Body of pancreas (tissue), 4 donors: Measurements from ENCODE around the gene PPIL4. TPM values are rescaled to one million over a fixed set of nuclear protein-coding genes. Genes with fewer than 3 reads are reported as not detected.

Experiments
- ATAC-seq: fragments of 150-250 bp; one replicate; pipeline ENCODE4 v1.9.1; 2016
- DNase-seq, 4 donors: peaks; one replicate each; pipeline ENCODE4 v3.0.0-alpha.2; 2019
- H3K27ac ChIP-seq, 4 donors: fragments of 200-600 bp; sonication (generic); 1 replicate in 3 of 4; 2 replicates in 1 of 4; pipeline versions ENCODE4 v1.5.1 to v1.6.1; 2016 to 2019; ENCODE audit warnings: mild to moderate bottlenecking in 1 of 4, mixed read lengths in 1 of 4, moderate library complexity in 1 of 4
- H3K27me3 ChIP-seq, 2 donors: fragments of 200-600 bp; sonication (generic); one replicate each; pipeline ENCODE4 v1.6.0; 2016; ENCODE audit warnings: mild to moderate bottlenecking in 1 of 2
- H3K36me3 ChIP-seq, 2 donors: fragments of 200-600 bp; sonication (generic); replicated peaks in 1 of 2; 2 replicates each; pipeline ENCODE4 v1.5.1; 2016; ENCODE audit warnings: low read depth in 2 of 2; ENCODE audit not compliant: insufficient read depth in 1 of 2
- H3K4me1 ChIP-seq: fragments of 200-600 bp; sonication (generic); one replicate; pipeline ENCODE4 v1.6.0; 2016
- H3K4me3 ChIP-seq, 2 donors: fragments of 200-600 bp; sonication (generic); 1 replicate in 1 of 2; 2 replicates in 1 of 2; pipeline ENCODE4 v1.5.1; 2016 to 2019
- H3K9me3 ChIP-seq, 3 donors: fragments of 200-600 bp; sonication (generic); 1 replicate in 2 of 3; 2 replicates in 1 of 3; pipeline ENCODE4 v1.5.1; 2016
- POLR2A ChIP-seq, 3 donors: fragments of 450-650 bp; IDR thresholded peaks; one replicate each; pipeline ENCODE4 v1.6.1; 2016; ENCODE audit warnings: antibody characterized with exemption in 3 of 3, mild to moderate bottlenecking in 2 of 3
- WGBS, 2 donors: methylation state at CpG; one replicate each; pipeline ENCODE4 v1.1.5; 2017; 5-methylcytosine and 5-hydroxymethylcytosine counted together
- intact Hi-C: fragments of 100-400 bp; cut with DNase I; formaldehyde crosslinking; loops from one replicate; pipeline ENCODE4 v1.15.1; 2023
- total RNA-seq, 2 donors: library from RNA; depleted of rRNA; stranded (reverse); fragments of >200 nt; gene quantifications; one replicate each; pipeline ENCODE4 v1.1.0, GENCODE V29; 2016
- TF ChIP-seq, protein P1 (sequence below), 7 experiments: fragments of 450-650 bp in 4 of 7; fragments of 200-600 bp in 3 of 7; sonication (generic) in 3 of 7; IDR thresholded peaks; one replicate each; pipeline ENCODE4 v1.5.1; 2016 to 2019; ENCODE audit warnings: antibody characterized with exemption in 7 of 7

The PPIL4 gene
- total RNA-seq, 2 donors from 2014 or later = 14.5 to 24.1 TPM

DNA sequence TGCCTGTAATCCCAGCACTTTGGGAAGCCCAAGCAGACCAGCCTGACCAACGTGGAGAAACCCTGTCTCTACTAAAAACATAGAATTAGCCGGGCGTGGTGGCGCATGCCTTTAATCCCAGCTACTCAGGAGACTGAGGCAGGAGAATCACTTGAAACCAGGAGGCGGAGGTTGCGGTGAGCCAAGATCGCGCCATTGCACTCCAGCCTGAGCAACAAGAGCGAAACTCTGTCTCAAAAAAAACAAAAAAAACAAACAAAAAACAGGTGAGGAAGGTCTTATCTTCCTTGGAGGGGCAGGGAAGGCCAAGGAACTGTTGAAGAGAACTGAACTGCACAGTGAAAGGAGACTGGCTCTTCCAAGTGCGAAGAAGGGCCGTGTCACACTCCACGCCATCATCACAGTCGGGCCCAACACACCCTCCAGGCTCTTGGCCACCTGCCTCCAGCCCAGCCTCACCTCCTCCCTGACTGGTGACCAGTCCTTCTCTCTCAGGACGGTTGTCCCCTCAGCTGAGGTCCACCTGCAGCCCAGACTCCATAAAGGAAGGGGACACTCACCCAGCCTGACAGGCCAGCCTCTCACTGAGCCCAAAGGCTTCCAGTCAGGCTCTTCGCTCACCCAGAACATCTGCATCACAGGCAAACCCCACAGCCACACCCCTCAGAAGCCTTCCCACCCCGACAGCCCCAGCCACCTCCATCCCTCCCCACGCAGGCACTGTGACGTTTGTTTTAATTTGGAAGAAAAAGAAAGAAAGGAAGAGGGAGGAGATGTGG lies 65.2 kb downstream of the PPIL4 start:
- intact Hi-C loops = no loop called here
- no peak for DNase-seq
- no peak overlapping the region for H3K4me3 ChIP-seq
- 82 to 87% methylated on average over 18 of the region's 18 CpGs for WGBS, 2 donors
- H3K36me3 ChIP-seq = no peaks in the 10 kb centered on the region
- TF ChIP-seq, protein P1, sequence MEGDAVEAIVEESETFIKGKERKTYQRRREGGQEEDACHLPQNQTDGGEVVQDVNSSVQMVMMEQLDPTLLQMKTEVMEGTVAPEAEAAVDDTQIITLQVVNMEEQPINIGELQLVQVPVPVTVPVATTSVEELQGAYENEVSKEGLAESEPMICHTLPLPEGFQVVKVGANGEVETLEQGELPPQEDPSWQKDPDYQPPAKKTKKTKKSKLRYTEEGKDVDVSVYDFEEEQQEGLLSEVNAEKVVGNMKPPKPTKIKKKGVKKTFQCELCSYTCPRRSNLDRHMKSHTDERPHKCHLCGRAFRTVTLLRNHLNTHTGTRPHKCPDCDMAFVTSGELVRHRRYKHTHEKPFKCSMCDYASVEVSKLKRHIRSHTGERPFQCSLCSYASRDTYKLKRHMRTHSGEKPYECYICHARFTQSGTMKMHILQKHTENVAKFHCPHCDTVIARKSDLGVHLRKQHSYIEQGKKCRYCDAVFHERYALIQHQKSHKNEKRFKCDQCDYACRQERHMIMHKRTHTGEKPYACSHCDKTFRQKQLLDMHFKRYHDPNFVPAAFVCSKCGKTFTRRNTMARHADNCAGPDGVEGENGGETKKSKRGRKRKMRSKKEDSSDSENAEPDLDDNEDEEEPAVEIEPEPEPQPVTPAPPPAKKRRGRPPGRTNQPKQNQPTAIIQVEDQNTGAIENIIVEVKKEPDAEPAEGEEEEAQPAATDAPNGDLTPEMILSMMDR (IDR thresholded peaks at IDR 0.05) = no peak
- TF ChIP-seq POLR2A (IDR thresholded peaks at IDR 0.05) = no peak
- no peak for ATAC-seq
- H3K9me3 ChIP-seq = no peaks in the 10 kb centered on the region
- no peaks in the 10 kb centered on the region for H3K4me1 ChIP-seq
- no peaks in the 10 kb centered on the region for H3K27me3 ChIP-seq
- H3K27ac ChIP-seq = no peak overlapping the region

DNA sequence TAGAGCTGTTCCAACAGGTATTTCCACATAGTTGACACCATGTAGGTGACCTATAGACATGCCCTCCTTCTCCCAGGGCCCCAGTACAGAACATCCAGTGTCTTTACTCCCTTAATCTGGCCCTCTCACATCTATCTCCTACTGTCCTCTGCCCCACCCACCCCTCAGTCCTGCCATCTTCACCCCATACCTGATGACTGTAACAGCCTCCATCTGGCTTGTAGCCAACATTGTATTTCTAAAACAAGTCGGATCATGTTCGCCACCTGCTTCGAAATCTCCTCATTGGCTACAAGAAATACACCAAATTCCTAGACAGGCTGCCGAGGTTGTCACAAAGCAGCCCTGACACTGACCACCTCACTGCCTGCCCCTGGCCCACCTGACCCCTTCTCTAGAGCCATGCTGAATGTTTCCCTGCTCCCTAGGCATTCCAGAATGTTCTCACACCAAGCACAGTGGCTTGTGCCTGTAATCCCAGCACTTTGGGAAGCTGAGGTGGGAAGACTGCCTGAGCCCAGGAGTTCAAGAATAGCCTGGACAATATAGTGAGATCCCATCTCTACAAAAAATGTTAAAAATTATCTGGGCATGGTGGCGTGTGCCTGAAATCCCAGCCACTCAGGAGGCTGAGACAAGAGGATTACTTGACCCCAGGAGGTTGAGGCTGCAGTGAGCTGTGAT lies 67.1 kb downstream of the PPIL4 start:
- no peaks in the 10 kb centered on the region for H3K36me3 ChIP-seq
- H3K27me3 ChIP-seq = no peaks in the 10 kb centered on the region
- WGBS, 2 donors = 77 to 86% methylated on average over 5 of the region's 5 CpGs
- TF ChIP-seq, protein P1 (IDR thresholded peaks at IDR 0.05) = no peak
- no peak for TF ChIP-seq POLR2A (IDR thresholded peaks at IDR 0.05)
- DNase-seq (no peak), ATAC-seq (no peak)
- no peaks in the 10 kb centered on the region for H3K4me1 ChIP-seq
- intact Hi-C loops = no loop called here
- H3K9me3 ChIP-seq = no peaks in the 10 kb centered on the region
- no peak overlapping the region for H3K27ac ChIP-seq
- H3K4me3 ChIP-seq = no peak overlapping the region

DNA sequence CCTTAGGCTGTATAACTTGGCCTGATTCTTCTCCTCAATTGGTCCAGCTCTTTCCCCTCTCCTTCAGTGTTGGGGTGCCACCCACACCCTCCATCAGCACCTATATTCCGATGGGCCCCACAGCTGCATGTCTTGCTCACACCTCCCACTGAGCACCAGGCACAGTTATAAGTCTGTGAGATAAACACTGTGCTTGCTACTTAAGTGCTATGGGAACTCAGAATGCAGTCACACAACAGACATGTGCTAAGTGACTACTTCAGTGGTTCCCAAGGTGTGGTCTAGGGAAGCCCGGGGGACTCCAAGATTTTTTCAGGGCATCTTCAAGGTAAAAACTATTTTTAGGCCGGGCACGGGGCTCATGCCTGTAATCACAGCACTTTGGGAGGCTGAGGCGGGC lies 68.3 kb downstream of the PPIL4 start:
- Histone ChIP-seq H3K9me3 (no peaks in the 10 kb centered on the region), H3K36me3 (no peaks in the 10 kb centered on the region), H3K27me3 (no peaks in the 10 kb centered on the region), H3K4me1 (no peaks in the 10 kb centered on the region), H3K27ac (no peak overlapping the region), H3K4me3 (no peak overlapping the region)
- ATAC-seq (no peak), DNase-seq (no peak)
- TF ChIP-seq POLR2A (IDR thresholded peaks at IDR 0.05) = no peak
- TF ChIP-seq, protein P1 (IDR thresholded peaks at IDR 0.05) = no peak
- intact Hi-C loops = no loop called here
- WGBS, 2 donors = 89% methylated on average over 5 of the region's 5 CpGs

DNA sequence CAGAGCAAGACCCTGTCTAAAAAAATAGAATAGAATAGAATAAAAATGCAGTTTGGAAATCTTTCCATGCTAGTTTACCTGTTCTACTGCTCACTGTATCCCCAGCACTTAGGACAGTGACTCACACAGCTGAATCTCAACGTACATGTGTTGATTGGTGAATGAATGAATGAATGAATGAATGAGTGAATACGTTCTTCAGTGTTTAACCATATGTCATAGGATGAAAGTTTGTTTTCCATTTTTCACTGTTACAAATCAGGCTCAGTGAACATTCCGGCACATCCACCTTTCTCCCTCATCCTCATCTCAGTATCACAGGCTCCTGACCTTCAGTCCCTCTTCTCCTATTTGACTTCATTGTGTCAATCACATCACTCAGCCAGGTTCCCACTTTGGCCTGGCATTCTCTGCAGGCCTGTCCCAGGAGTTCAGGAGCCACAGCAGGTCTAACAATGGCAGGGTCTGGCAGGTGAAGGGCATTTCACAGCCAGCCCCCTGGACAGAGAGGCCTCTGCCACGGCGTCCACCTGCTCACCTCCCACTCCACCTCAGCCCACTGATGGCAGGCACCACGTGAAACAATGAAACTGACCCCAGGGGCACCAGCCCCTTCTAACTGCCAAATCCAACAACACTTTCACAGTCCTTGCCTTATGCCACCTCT lies 68.9 kb downstream of the PPIL4 start:
- intact Hi-C loops = no loop called here
- WGBS, 2 donors = 71 to 76% methylated on average over 5 to 6 of the region's 6 CpGs

More for the DNA sequence above, 68.9 kb downstream of the PPIL4 start:
- ATAC-seq = no peak
- Histone ChIP-seq H3K27ac (no peak overlapping the region), H3K36me3 (no peaks in the 10 kb centered on the region), H3K4me3 (no peak overlapping the region), H3K4me1 (no peaks in the 10 kb centered on the region), H3K9me3 (no peaks in the 10 kb centered on the region), H3K27me3 (no peaks in the 10 kb centered on the region)
- no peak for DNase-seq
- no peak for TF ChIP-seq POLR2A (IDR thresholded peaks at IDR 0.05)
- TF ChIP-seq, protein P1 (IDR thresholded peaks at IDR 0.05) = no peak
